GM19043 (cell line): ENCODE results near the gene MXRA8.

Experiments
- ATAC-seq: cut with Tn5 transposase; IDR thresholded peaks from one replicate; pipeline ENCODE4 v1.9.1; 2021; ENCODE audit warnings: low read depth; ENCODE audit not compliant: unreplicated experiment

Gene MXRA8

GRCh38 chr1:1352786-1353388 lies 5.5 kb downstream of the MXRA8 start:
- no peak for ATAC-seq

GRCh38 chr1:1351511-1352427 lies 6.6 kb downstream of the MXRA8 start:
- ATAC-seq, result no peak

- peak; percentile 47 for ATAC-seq
Measured at GRCh38 chr1:1349256-1350012, 8.9 kb downstream of the MXRA8 start, which contains the start of gene DVL1. DVL1 (minus strand) TSS chr1:1349418; CDS start chr1:1349065, 353 bp downstream.

GRCh38 chr1:1348420-1349255 lies 9.7 kb downstream of the MXRA8 start:
- no peak for ATAC-seq

GRCh38 chr1:1347663-1348419 lies 10.5 kb downstream of the MXRA8 start:
- ATAC-seq, result no peak

- no peak for ATAC-seq
Measured at GRCh38 chr1:1347026-1347595, 11.2 kb downstream of the MXRA8 start.

GRCh38 chr1:1346501-1346890 lies 11.9 kb downstream of the MXRA8 start:
- ATAC-seq, result no peak

GRCh38 chr1:1345860-1346500 lies 12.4 kb downstream of the MXRA8 start:
- no peak for ATAC-seq

GRCh38 chr1:1345384-1345783 lies 13.0 kb downstream of the MXRA8 start:
- ATAC-seq, result no peak

- ATAC-seq, result no peak
Measured at GRCh38 chr1:1344655-1345361, 13.5 kb downstream of the MXRA8 start.

- ATAC-seq, result no peak
Measured at GRCh38 chr1:1343811-1344421, 14.4 kb downstream of the MXRA8 start.

GRCh38 chr1:1342584-1343115 lies 15.7 kb downstream of the MXRA8 start:
- ATAC-seq, result no peak

GRCh38 chr1:1342061-1342562 lies 16.2 kb downstream of the MXRA8 start:
- no peak for ATAC-seq

- no peak for ATAC-seq
Measured at GRCh38 chr1:1341549-1342021, 16.8 kb downstream of the MXRA8 start.

GRCh38 chr1:1340791-1341548 lies 17.4 kb downstream of the MXRA8 start:
- ATAC-seq, result no peak

- ATAC-seq, result no peak
Measured at GRCh38 chr1:1340185-1340584, 18.2 kb downstream of the MXRA8 start.
